PC-3 (cell line): ENCODE data around the gene HOMER3.

Source experiments
- CTCF ChIP-seq: fragments of 300-600 bp; sonication (generic); conservative IDR thresholded peaks from 2 replicates; pipeline ENCODE4 v1.5.1; 2017; ENCODE audit warnings: antibody characterized with exemption, low read depth, mild to moderate bottlenecking, low read length
- EZH2 ChIP-seq: fragments of 300-600 bp; sonication (generic); IDR thresholded peaks from one replicate; pipeline ENCODE4 v1.6.1; 2017; ENCODE audit warnings: antibody characterized with exemption, mild to moderate bottlenecking, low read length; ENCODE audit not compliant: unreplicated experiment
- EZH2phosphoT487 ChIP-seq: fragments of 300-600 bp; sonication (generic); IDR thresholded peaks from 2 replicates; pipeline ENCODE4 v1.6.1; 2018; ENCODE audit warnings: mild to moderate bottlenecking, antibody characterized with exemption, low read length, borderline replicate concordance

- TF ChIP-seq EZH2 = no peak
- TF ChIP-seq CTCF = no peak
- TF ChIP-seq EZH2phosphoT487 = no peak
These were observed 7.9 kb upstream of the HOMER3 start for GRCh38 chr19:18948976-18949356.
